MCF 10A (cell line): Measurements from ENCODE around the gene ADAMTS8. TPM values are rescaled to one million over a fixed set of nuclear protein-coding genes. Genes with fewer than 3 reads are reported as not detected.

ENCODE experiments used
- BruUV-seq: library from RNA; stranded (reverse); fragments of 400-500 nt; replicated peaks from 2 replicates; lab custom pipeline; 2021; lab: Mats Ljungman, UMichigan
- CTCF ChIA-PET: fragments of 300-600 bp; sonication (Branson Sonifier 250); formaldehyde crosslinking; extraction: SDS; loops from one replicate; lab custom pipeline; 2021; ENCODE audit warnings: antibody characterized with exemption, inconsistent platforms; lab: Yijun Ruan, JAX
- POLR2A ChIA-PET: fragments of 300-600, 350-650 bp; sonication (Branson Sonifier 250); formaldehyde crosslinking; extraction: SDS; loops from one replicate; lab custom pipeline; 2020; ENCODE audit warnings: antibody characterized with exemption, inconsistent platforms; lab: Yijun Ruan, JAX
- DNase-seq: peaks from one replicate; pipeline ENCODE4 v3.0.0-alpha.2; 2018; ENCODE audit not compliant: unreplicated experiment
- H3K27ac Mint-ChIP-seq: one replicate; pipeline ENCODE4 v1.8.0; 2022; ENCODE audit warnings: mild to moderate bottlenecking, low read depth, mixed read lengths; ENCODE audit not compliant: unreplicated experiment
- H3K27me3 Mint-ChIP-seq: one replicate; pipeline ENCODE4 v1.8.0; 2022; ENCODE audit warnings: mixed read lengths; ENCODE audit not compliant: insufficient read depth, unreplicated experiment
- H3K36me3 Mint-ChIP-seq: one replicate; pipeline ENCODE4 v1.8.0; 2022; ENCODE audit warnings: mild to moderate bottlenecking, moderate library complexity, mixed read lengths; ENCODE audit not compliant: insufficient read depth, unreplicated experiment
- H3K4me1 Mint-ChIP-seq: one replicate; pipeline ENCODE4 v1.8.0; 2022; ENCODE audit warnings: mixed read lengths; ENCODE audit not compliant: insufficient read depth, unreplicated experiment
- H3K4me3 Mint-ChIP-seq: one replicate; pipeline ENCODE4 v1.8.0; 2022; ENCODE audit warnings: mild to moderate bottlenecking, moderate library complexity, mixed read lengths; ENCODE audit not compliant: unreplicated experiment
- H3K9me3 Mint-ChIP-seq: one replicate; pipeline ENCODE4 v1.8.0; 2022; ENCODE audit warnings: mixed read lengths; ENCODE audit not compliant: unreplicated experiment
- CTCF ChIP-seq: fragments of 200-600 bp; IDR thresholded peaks from one replicate; pipeline ENCODE4 v1.8.0; 2022; ENCODE audit warnings: antibody characterized with exemption, mild to moderate bottlenecking; ENCODE audit not compliant: unreplicated experiment
- intact Hi-C: fragments of 100-400 bp; cut with micrococcal nuclease; formaldehyde crosslinking; loops from 2 replicates; pipeline ENCODE4 v1.14.1; 2022
- total RNA-seq: library from RNA; stranded (reverse); gene quantifications from 2 replicates; pipeline ENCODE4 v1.2.3, GENCODE V29; 2022

Gene ADAMTS8
- total RNA-seq, 1 experiment from 2014 or later = not detected

DNA sequence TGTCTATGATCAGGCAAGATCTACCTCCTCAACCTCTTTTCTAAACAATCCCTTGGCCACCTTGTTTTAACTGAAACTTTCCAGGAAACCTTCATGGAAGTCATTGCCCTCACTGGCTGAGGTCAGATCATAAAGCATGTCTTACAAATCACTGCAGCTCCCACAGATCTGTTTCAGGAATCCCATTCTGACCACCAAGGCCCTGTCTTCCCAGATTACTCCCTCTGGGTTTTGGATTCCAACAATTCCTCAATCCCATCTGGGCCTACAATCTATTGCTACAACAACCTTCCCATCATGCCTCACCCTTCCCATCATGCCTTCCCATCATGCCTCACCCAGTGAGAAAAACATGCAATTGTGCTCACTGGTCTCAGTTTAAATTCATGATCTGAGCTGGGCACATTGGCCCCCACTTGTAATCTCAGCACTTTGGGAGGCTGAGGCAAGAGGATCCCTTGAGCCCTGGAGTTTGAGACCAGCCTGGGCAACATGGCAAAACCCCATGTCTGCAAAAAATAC, 35.9 kb upstream of the ADAMTS8 start:
- no peaks in the 10 kb centered on the region for H3K4me1 Mint-ChIP-seq
- no peak for TF ChIP-seq CTCF
- H3K36me3 Mint-ChIP-seq = no peaks in the 10 kb centered on the region
- BruUV-seq = no TSS peak
- H3K27ac Mint-ChIP-seq = no peak overlapping the region
- no peaks in the 10 kb centered on the region for H3K9me3 Mint-ChIP-seq
- intact Hi-C loops = no loop called here
- CTCF ChIA-PET = interaction anchor here (0.6 kb wide), 1 partner anchor 365 kb away, joined by 3 read pairs; no protein-coding TSS in a partner anchor
- no peaks in the 10 kb centered on the region for H3K27me3 Mint-ChIP-seq
- no peak overlapping the region for H3K4me3 Mint-ChIP-seq
- POLR2A ChIA-PET = no interaction called here
- no peak for DNase-seq

DNA sequence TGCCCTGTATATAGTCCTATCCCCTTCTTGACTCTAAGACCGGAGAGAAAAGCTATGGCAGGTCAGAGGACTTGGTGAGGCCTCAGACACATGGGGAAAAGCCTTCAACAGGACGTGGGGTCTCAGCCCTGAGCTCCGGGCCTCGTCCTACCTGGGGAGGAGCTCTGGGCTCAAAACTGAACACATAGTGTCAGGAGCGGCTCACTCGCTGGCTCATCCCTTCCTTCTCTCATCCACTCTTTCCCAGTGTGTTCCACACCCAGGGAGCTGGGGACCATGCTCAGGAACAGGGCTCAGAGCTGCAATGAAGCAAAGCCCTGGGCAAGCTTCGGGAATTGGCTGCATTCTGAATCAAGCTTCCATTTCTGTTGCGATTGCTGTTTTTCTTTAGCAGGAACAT, 34.5 kb upstream of the ADAMTS8 start:
- BruUV-seq = no TSS peak
- H3K27ac Mint-ChIP-seq = no peak overlapping the region
- H3K27me3 Mint-ChIP-seq = no peaks in the 10 kb centered on the region
- no peak for TF ChIP-seq CTCF
- intact Hi-C loops = no loop called here
- H3K36me3 Mint-ChIP-seq = no peaks in the 10 kb centered on the region
- H3K9me3 Mint-ChIP-seq = no peaks in the 10 kb centered on the region
- POLR2A ChIA-PET = interaction anchor here (0.7 kb wide), 1 partner anchor 145 kb away, joined by 3 read pairs; no protein-coding TSS in a partner anchor
- no peak overlapping the region for H3K4me3 Mint-ChIP-seq
- CTCF ChIA-PET = interaction anchor here (0.6 to 1.5 kb wide), 3 partner anchors 9 to 399 kb away, joined by 3 to 4 read pairs (median 4); no protein-coding TSS in a partner anchor
- no peak for DNase-seq
- H3K4me1 Mint-ChIP-seq = no peaks in the 10 kb centered on the region

DNA sequence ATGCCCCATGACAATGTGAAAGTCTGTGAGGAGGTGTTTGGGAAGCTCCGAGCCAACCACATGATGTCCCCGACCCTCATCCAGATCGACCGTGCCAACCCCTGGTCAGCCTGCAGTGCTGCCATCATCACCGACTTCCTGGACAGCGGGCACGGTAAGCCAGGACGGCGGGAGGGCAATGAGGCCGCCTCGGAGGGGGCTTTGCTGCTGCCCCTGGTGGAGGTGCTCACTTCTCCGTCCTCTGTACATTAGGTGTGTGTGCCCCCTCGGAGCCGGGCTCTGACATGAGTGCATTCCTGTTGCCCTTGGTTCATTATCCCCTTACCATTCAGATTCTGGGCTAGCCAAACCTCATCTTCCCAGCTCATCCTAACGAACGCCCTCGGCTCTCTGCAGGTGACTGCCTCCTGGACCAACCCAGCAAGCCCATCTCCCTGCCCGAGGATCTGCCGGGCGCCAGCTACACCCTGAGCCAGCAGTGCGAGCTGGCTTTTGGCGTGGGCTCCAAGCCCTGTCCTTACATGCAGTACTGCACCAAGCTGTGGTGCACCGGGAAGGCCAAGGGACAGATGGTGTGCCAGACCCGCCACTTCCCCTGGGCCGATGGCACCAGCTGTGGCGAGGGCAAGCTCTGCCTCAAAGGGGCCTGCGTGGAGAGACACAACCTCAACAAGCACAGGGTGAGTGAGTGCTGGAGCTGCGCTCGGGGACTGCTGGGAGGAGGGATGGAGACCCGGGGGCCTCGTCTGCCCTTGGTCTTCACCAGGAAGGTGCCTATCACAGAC, 33.9 kb upstream of the ADAMTS8 start:
- DNase-seq = no peak
- no TSS peak for BruUV-seq
- Mint-ChIP-seq H3K27ac (no peak overlapping the region), H3K36me3 (no peaks in the 10 kb centered on the region), H3K4me3 (no peak overlapping the region), H3K9me3 (no peaks in the 10 kb centered on the region), H3K4me1 (no peaks in the 10 kb centered on the region), H3K27me3 (no peaks in the 10 kb centered on the region)
- TF ChIP-seq CTCF = no peak
- POLR2A ChIA-PET = no interaction called here
- intact Hi-C loops = no loop called here
- CTCF ChIA-PET = interaction anchor here (0.5 to 1.8 kb wide), 6 partner anchors 24 to 400 kb away, joined by 3 to 11 read pairs (median 5); no protein-coding TSS in a partner anchor

DNA sequence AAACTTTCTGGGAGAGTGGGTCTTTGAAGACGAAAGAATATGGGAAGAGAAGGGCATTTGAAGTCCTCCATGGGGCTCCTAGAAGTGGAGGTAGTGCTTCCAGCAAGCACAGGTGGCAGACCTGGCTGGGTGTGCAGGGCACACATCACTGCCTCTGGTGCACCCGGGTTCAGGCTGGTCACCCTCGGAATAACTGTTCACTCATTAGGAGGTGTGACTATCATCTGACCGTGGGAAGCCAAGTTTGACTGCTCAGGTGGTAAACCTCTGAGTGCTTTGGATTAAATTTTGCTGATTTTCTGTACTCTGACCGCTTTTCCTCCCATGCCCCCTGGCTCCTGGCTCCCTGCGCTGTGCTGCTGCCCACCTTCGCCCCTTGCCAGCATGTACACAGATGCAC, 31.1 kb upstream of the ADAMTS8 start:
- H3K4me1 Mint-ChIP-seq = peaks cover 3% of the 10 kb centered on the region
- no peaks in the 10 kb centered on the region for H3K9me3 Mint-ChIP-seq
- no peaks in the 10 kb centered on the region for H3K27me3 Mint-ChIP-seq
- POLR2A ChIA-PET = no interaction called here
- DNase-seq = no peak
- no peak for TF ChIP-seq CTCF
- H3K36me3 Mint-ChIP-seq = no peaks in the 10 kb centered on the region
- intact Hi-C loops = no loop called here
- no peak overlapping the region for H3K4me3 Mint-ChIP-seq
- H3K27ac Mint-ChIP-seq = no peak overlapping the region
- CTCF ChIA-PET = interaction anchor here (0.6 to 1.2 kb wide), 2 partner anchors 8 to 45 kb away, joined by 3 read pairs; no protein-coding TSS in a partner anchor
- BruUV-seq = no TSS peak
